H1 (cell line): ENCODE data around the gene TEX54. TPM values are rescaled to one million over a fixed set of nuclear protein-coding genes. Genes with fewer than 3 reads are reported as not detected.

Source experiments
- CTCF ChIA-PET: fragments of 300-600 bp; sonication (Branson Sonifier 250); formaldehyde crosslinking; loops from one replicate; lab custom pipeline; 2021; ENCODE audit not compliant: partially characterized antibody; lab: Charles Lee
- POLR2A ChIA-PET: fragments of 300-600 bp; sonication (Branson Sonifier 250); formaldehyde crosslinking; loops from one replicate; lab custom pipeline; 2021; ENCODE audit warnings: inconsistent platforms; ENCODE audit not compliant: partially characterized antibody; lab: Charles Lee
- DNase-seq, 2 experiments: peaks; one replicate each; pipeline versions ENCODE4 v3.0.0 to v3.0.0-alpha.2; 2010 to 2022; ENCODE audit warnings: low spot score in 2 of 2, low read depth in 1 of 2, mixed read lengths in 1 of 2
- FAIRE-seq: peaks from 2 replicates; lab custom pipeline; 2011; peaks lifted over from hg19 to GRCh38; lab: Jason Lieb, UNC
- H2AFZ ChIP-seq: 2 replicates; pipeline ENCODE4 v1.8.1; 2012; ENCODE audit warnings: low read length, inconsistent platforms
- H2AK5ac ChIP-seq: 2 replicates; pipeline ENCODE4 v1.6.1; 2013; ENCODE audit warnings: low read depth, low read length
- H2BK120ac ChIP-seq: replicated peaks from 2 replicates; pipeline ENCODE3; 2013; ENCODE audit warnings: low read depth, low read length, inconsistent platforms
- H2BK12ac ChIP-seq: 2 replicates; pipeline ENCODE4 v1.6.1; 2013; ENCODE audit warnings: low read depth, low read length
- H2BK15ac ChIP-seq: 2 replicates; pipeline ENCODE4 v1.6.1; 2013; ENCODE audit warnings: low read length
- H2BK20ac ChIP-seq: 2 replicates; pipeline ENCODE4 v1.6.1; 2013; ENCODE audit warnings: low read length
- H2BK5ac ChIP-seq: 2 replicates; pipeline ENCODE4 v1.6.1; 2013; ENCODE audit warnings: low read depth, low read length
- H3K14ac ChIP-seq: 2 replicates; pipeline ENCODE4 v1.6.1; 2013; ENCODE audit warnings: inconsistent platforms; ENCODE audit not compliant: insufficient read length
- H3K18ac ChIP-seq: 2 replicates; pipeline ENCODE4 v1.6.1; 2013; ENCODE audit warnings: low read length; ENCODE audit errors: extremely low read depth
- H3K23ac ChIP-seq: 2 replicates; pipeline ENCODE4 v1.6.1; 2013; ENCODE audit warnings: inconsistent platforms; ENCODE audit not compliant: insufficient read length
- H3K23me2 ChIP-seq: 2 replicates; pipeline ENCODE4 v1.6.1; 2013; ENCODE audit warnings: low read depth, low read length
- H3K27ac ChIP-seq: 2 replicates; pipeline ENCODE4 v1.6.1; 2011; ENCODE audit warnings: low read depth, low read length, inconsistent platforms
- H3K27me3 ChIP-seq, 4 experiments: replicated peaks in 1 of 4; 1 replicate in 1 of 4; 2 replicates in 3 of 4; pipeline versions ENCODE4 v1.6.1 to v1.8.1; 2011 to 2013; ENCODE audit warnings: low read length in 3 of 4, mild to moderate bottlenecking in 3 of 4, inconsistent platforms in 2 of 4, mixed read lengths in 2 of 4, moderate library complexity in 1 of 4; ENCODE audit not compliant: control insufficient read depth in 3 of 4, insufficient read depth in 3 of 4; ENCODE audit errors: extremely low read depth in 1 of 4
- H3K36me3 ChIP-seq, 4 experiments: 2 replicates each; pipeline versions ENCODE4 v1.6.1 to v1.8.1; 2011 to 2013; ENCODE audit warnings: mild to moderate bottlenecking in 4 of 4, low read length in 3 of 4, moderate library complexity in 2 of 4, control low read depth in 1 of 4, inconsistent platforms in 1 of 4; ENCODE audit not compliant: insufficient read depth in 4 of 4, control insufficient read depth in 2 of 4
- H3K4ac ChIP-seq: replicated peaks from 2 replicates; pipeline ENCODE3; 2013; ENCODE audit warnings: low read length, low read depth, mixed read lengths, inconsistent platforms; ENCODE audit not compliant: insufficient read length
- H3K4me1 ChIP-seq, 4 experiments: replicated peaks in 1 of 4; 1 replicate in 1 of 4; 2 replicates in 3 of 4; pipeline versions ENCODE4 v1.6.1 to v1.8.1; 2011 to 2013; ENCODE audit warnings: low read length in 3 of 4, inconsistent platforms in 2 of 4, mixed read lengths in 1 of 4; ENCODE audit not compliant: insufficient read depth in 4 of 4, control insufficient read depth in 3 of 4
- H3K4me2 ChIP-seq, 2 experiments: 2 replicates each; pipeline versions ENCODE4 v1.6.1 to v1.8.1; 2011 to 2013; ENCODE audit warnings: low read depth in 2 of 2, low read length in 2 of 2, control low read depth in 1 of 2, inconsistent platforms in 1 of 2, mild to moderate bottlenecking in 1 of 2; ENCODE audit not compliant: insufficient read depth in 1 of 2
- H3K4me3 ChIP-seq, 4 experiments: fragments of 200-600, 300-600 bp in 1 of 4; sonication (generic), shearing (Covaris generic), sonication (Bioruptor Twin) in 1 of 4; 2 replicates each; pipeline versions ENCODE4 v1.5.1 to v1.8.1; 2011 to 2016; ENCODE audit warnings: low read length in 4 of 4, low read depth in 3 of 4, control low read depth in 2 of 4, inconsistent platforms in 2 of 4, mild to moderate bottlenecking in 2 of 4, mixed read lengths in 1 of 4, moderate library complexity in 1 of 4; ENCODE audit not compliant: insufficient read depth in 2 of 4; ENCODE audit errors: extremely low read depth in 1 of 4
- H3K56ac ChIP-seq: replicated peaks from 2 replicates; pipeline ENCODE3; 2013; ENCODE audit warnings: low read depth, mild to moderate bottlenecking, mixed read lengths, low read length, inconsistent platforms; ENCODE audit not compliant: insufficient read length
- H3K79me1 ChIP-seq: 2 replicates; pipeline ENCODE4 v1.6.1; 2013; ENCODE audit warnings: low read depth, low read length, control low read depth
- H3K79me2 ChIP-seq, 2 experiments: 2 replicates each; pipeline versions ENCODE4 v1.6.1 to v1.8.1; 2012 to 2013; ENCODE audit warnings: low read length in 2 of 2, mild to moderate bottlenecking in 2 of 2, inconsistent platforms in 1 of 2; ENCODE audit not compliant: insufficient read depth in 2 of 2, control insufficient read depth in 1 of 2
- H3K9ac ChIP-seq, 4 experiments: replicated peaks in 1 of 4; 1 replicate in 1 of 4; 2 replicates in 3 of 4; pipeline versions ENCODE4 v1.6.1 to v1.8.1; 2011 to 2013; ENCODE audit warnings: low read depth in 3 of 4, low read length in 3 of 4, control low read depth in 2 of 4, mild to moderate bottlenecking in 2 of 4, moderate library complexity in 2 of 4, inconsistent platforms in 1 of 4; ENCODE audit errors: extremely low read depth in 1 of 4
- H3K9me3 ChIP-seq, 2 experiments: 2 replicates each; pipeline versions ENCODE4 v1.6.1 to v1.8.1; 2012 to 2013; ENCODE audit warnings: mild to moderate bottlenecking in 2 of 2, moderate library complexity in 2 of 2, control low read depth in 1 of 2, inconsistent platforms in 1 of 2, low read depth in 1 of 2, low read length in 1 of 2, mixed read lengths in 1 of 2; ENCODE audit not compliant: insufficient read depth in 2 of 2
- H4K20me1 ChIP-seq, 2 experiments: replicated peaks in 1 of 2; 2 replicates each; pipeline versions ENCODE3 to v1.8.1; 2011 to 2013; ENCODE audit warnings: inconsistent platforms in 2 of 2, low read length in 2 of 2, mild to moderate bottlenecking in 1 of 2; ENCODE audit not compliant: insufficient read depth in 2 of 2, control insufficient read depth in 1 of 2
- H4K5ac ChIP-seq: 2 replicates; pipeline ENCODE4 v1.6.1; 2013; ENCODE audit warnings: low read length, low read depth, mixed read lengths, inconsistent platforms; ENCODE audit not compliant: insufficient read length
- H4K8ac ChIP-seq: 2 replicates; pipeline ENCODE4 v1.8.0; 2013; ENCODE audit warnings: mild to moderate bottlenecking, moderate library complexity, low read length, inconsistent platforms; ENCODE audit not compliant: insufficient read depth; ENCODE audit errors: extremely low read depth
- H4K91ac ChIP-seq: replicated peaks from 2 replicates; pipeline ENCODE3; 2013; ENCODE audit warnings: low read length, mixed read lengths, inconsistent platforms; ENCODE audit not compliant: insufficient read length
- MAX ChIP-seq: IDR thresholded peaks from 2 replicates; pipeline ENCODE4 v1.6.1; 2012; ENCODE audit warnings: inconsistent platforms
- POLR2AphosphoS5 ChIP-seq: IDR thresholded peaks from 2 replicates; pipeline ENCODE4 v1.6.1; 2011; ENCODE audit warnings: low read depth, low read length
- WGBS, 2 experiments: shearing (Covaris generic) in 1 of 2; methylation state at CpG; one replicate each; pipeline versions ENCODE4 v1.1.6 to v1.1.7; 2013 to 2015; ENCODE audit warnings: low lambda C conversion rate in 2 of 2, mixed read lengths in 2 of 2, inconsistent platforms in 1 of 2, low coverage in 1 of 2, missing lambda C conversion rate in 1 of 2; ENCODE audit not compliant: insufficient replicate concordance in 2 of 2, insufficient coverage in 1 of 2, insufficient read length in 1 of 2; ENCODE audit errors: extremely low coverage in 1 of 2, missing lambda C conversion rate in 1 of 2; 5-methylcytosine and 5-hydroxymethylcytosine counted together
- polyA plus RNA-seq, 7 experiments: library from polyadenylated mRNA; depleted of rRNA in 3 of 7; stranded (reverse) in 5 of 7; unstranded in 2 of 7; fragments of >200 nt in 5 of 7; fragments of 200-250 nt in 2 of 7; gene quantifications; 1 replicate in 5 of 7; 2 replicates in 1 of 7; 4 replicates in 1 of 7; pipeline versions ENCODE4 v1.2.1 to v1.2.3, GENCODE V29; 2011 to 2013; ENCODE audit warnings: missing spikeins in 2 of 7, mixed read lengths in 2 of 7
- total RNA-seq: library from RNA; stranded (reverse); fragmentation: NEBNext Ultra II Directional; extraction: Animal tissue kit (Norgen Biotek cat#: 25700); gene quantifications from 2 replicates; pipeline ENCODE4 v1.2.1, GENCODE V29; 2021
- TF ChIP-seq, protein P1 (sequence below): IDR thresholded peaks from 2 replicates; pipeline ENCODE4 v1.6.1; 2012; ENCODE audit warnings: inconsistent platforms

Gene TEX54
- total and polyA plus RNA-seq, 2 of the 8 experiments (the other 6 are each of a cell fraction or from before 2014, with no cell fraction given), result 1.2 TPM; not detected in 1

GRCh38 chr11:62794201-62794775, 38.4 kb downstream of the TEX54 start:
- no peak for TF ChIP-seq MAX
- TF ChIP-seq, protein P1, sequence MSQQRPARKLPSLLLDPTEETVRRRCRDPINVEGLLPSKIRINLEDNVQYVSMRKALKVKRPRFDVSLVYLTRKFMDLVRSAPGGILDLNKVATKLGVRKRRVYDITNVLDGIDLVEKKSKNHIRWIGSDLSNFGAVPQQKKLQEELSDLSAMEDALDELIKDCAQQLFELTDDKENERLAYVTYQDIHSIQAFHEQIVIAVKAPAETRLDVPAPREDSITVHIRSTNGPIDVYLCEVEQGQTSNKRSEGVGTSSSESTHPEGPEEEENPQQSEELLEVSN, result no peak
- TF ChIP-seq POLR2AphosphoS5, result no peak
- Histone ChIP-seq H3K27me3 (no peaks in the 10 kb centered on the region), H2AFZ (no peak overlapping the region), H3K4me2 (no peak overlapping the region), H4K8ac (no peak overlapping the region), H2BK20ac (no peak overlapping the region), H3K14ac (no peak overlapping the region), H4K20me1 (peaks cover 0 to 2% of the 10 kb centered on the region in 2 experiments), H3K4me1 (peaks cover 0 to 7% (median 3%) of the 10 kb centered on the region in 4 experiments; a peak in 3 of 7 replicates), H4K5ac (no peak overlapping the region), H2BK120ac (no peak overlapping the region), H3K18ac (no peak overlapping the region), H3K56ac (no peak overlapping the region), H3K4me3 (no peak overlapping the region), H3K79me2 (peaks cover 0 to 24% of the 10 kb centered on the region in 2 experiments; a peak in 2 of 4 replicates), H3K23me2 (no peaks in the 10 kb centered on the region), H3K9me3 (no peaks in the 10 kb centered on the region), H3K27ac (no peak overlapping the region), H3K9ac (no peak overlapping the region), H3K4ac (no peak overlapping the region), H2AK5ac (no peak overlapping the region), H3K79me1 (peaks cover 4% of the 10 kb centered on the region; the same call in 1 of the 2 replicates), H3K36me3 (peaks cover 19 to 53% (median 39%) of the 10 kb centered on the region in 4 experiments), H2BK5ac (no peak overlapping the region), H2BK12ac (no peak overlapping the region), H2BK15ac (no peak overlapping the region), H3K23ac (no peak overlapping the region), H4K91ac (no peak overlapping the region)
- WGBS, 2 experiments, result 94% methylated on average over 8 of the region's 8 CpGs; no CpG with 5 or more reads in 1 of the 2 experiments
- FAIRE-seq (no peak), DNase-seq (no peak)
- ChIA-PET CTCF (interaction anchor here (0.6 to 3.9 kb wide), 5 partner anchors 7 to 64 kb away, joined by 3 to 19 read pairs (median 4); partner anchors contain the start of gene TMEM179B), POLR2A (interaction anchor here (0.6 to 15.9 kb wide), 19 partner anchors 9 to 218 kb away, joined by 3 to 251 read pairs (median 4); partner anchors contain the start of genes HNRNPUL2, LBHD1, NXF1 and STX5)
